K562 (cell line): ENCODE measurements around the gene NTN4. TPM values are rescaled to one million over a fixed set of nuclear protein-coding genes. Genes with fewer than 3 reads are reported as not detected.

Experiments
- ATAC-seq: fragments of 200-7000 bp; cut with Tn5 transposase; 3 replicates; pipeline ENCODE4 v1.9.1; 2020; ENCODE audit warnings: moderate library complexity
- BruUV-seq: library from RNA; stranded (reverse); fragments of 400-500 nt; replicated peaks from 2 replicates; lab custom pipeline; 2021; lab: Mats Ljungman, UMichigan
- CTCF ChIA-PET: fragments of 300-600 bp; formaldehyde crosslinking; extraction: SDS; loops from one replicate; lab custom pipeline; 2021; ENCODE audit warnings: low intra/inter-chr PET ratio; lab: Yijun Ruan, JAX
- POLR2A ChIA-PET: fragments of 300-600, 350-650 bp; sonication (Branson Sonifier 250); formaldehyde crosslinking; extraction: SDS; loops from one replicate; lab custom pipeline; 2021; ENCODE audit warnings: antibody characterized with exemption, inconsistent platforms; lab: Yijun Ruan, JAX
- DNase-seq, 4 experiments: peaks; one replicate each; pipeline versions ENCODE4 v3.0.0 to v3.0.0-alpha.2; 2011 to 2018; ENCODE audit warnings: low spot score in 3 of 4, mixed read lengths in 3 of 4; ENCODE audit errors: extremely low read depth in 1 of 4
- FAIRE-seq: peaks from 2 replicates; lab custom pipeline; 2011; peaks lifted over from hg19 to GRCh38; lab: Jason Lieb, UNC
- H2AFZ ChIP-seq: 2 replicates; pipeline ENCODE4 v1.6.0; 2011; ENCODE audit warnings: low read depth, low read length, control low read depth, inconsistent platforms
- H3K27ac ChIP-seq: fragments of 200-600 bp; 3 replicates; pipeline ENCODE4 v1.8.0; 2011; ENCODE audit warnings: low read depth, mild to moderate bottlenecking, control low read depth, inconsistent platforms, low read length, moderate library complexity, mixed read lengths; ENCODE audit errors: extremely low read depth
- H3K27me3 ChIP-seq, 2 experiments: fragments of 300-600 bp in 1 of 2; 2 replicates in 1 of 2; 3 replicates in 1 of 2; pipeline versions ENCODE4 v1.6.0 to v1.8.0; 2011; ENCODE audit warnings: inconsistent platforms in 2 of 2, low read length in 2 of 2, mild to moderate bottlenecking in 1 of 2, mixed read lengths in 1 of 2, moderate library complexity in 1 of 2; ENCODE audit not compliant: control insufficient read depth in 2 of 2, insufficient read depth in 2 of 2
- H3K36me3 ChIP-seq: fragments of 300-600 bp; 3 replicates; pipeline ENCODE4 v1.8.0; 2011; ENCODE audit warnings: mild to moderate bottlenecking, low read length, inconsistent platforms; ENCODE audit not compliant: control insufficient read depth, insufficient read depth
- H3K4me1 ChIP-seq, 2 experiments: fragments of 200-600 bp in 1 of 2; replicated peaks in 1 of 2; 2 replicates in 1 of 2; 3 replicates in 1 of 2; pipeline versions ENCODE4 v1.5.1 to v1.8.0; 2011; ENCODE audit warnings: inconsistent platforms in 2 of 2, low read length in 2 of 2, mild to moderate bottlenecking in 1 of 2, mixed read lengths in 1 of 2, moderate library complexity in 1 of 2; ENCODE audit not compliant: control insufficient read depth in 2 of 2, insufficient read depth in 2 of 2
- H3K4me2 ChIP-seq: 2 replicates; pipeline ENCODE4 v1.6.1; 2011; ENCODE audit warnings: low read length, control low read depth, inconsistent platforms, mixed read lengths; ENCODE audit not compliant: insufficient read depth
- H3K4me3 ChIP-seq: fragments of 200-600 bp; sonication (generic), shearing (Covaris generic); 2 replicates; pipeline ENCODE4 v1.5.1; 2016; ENCODE audit warnings: control low read depth, inconsistent platforms
- H3K79me2 ChIP-seq: fragments of 200-600 bp; 3 replicates; pipeline ENCODE4 v1.8.0; 2011; ENCODE audit warnings: low read length, inconsistent platforms; ENCODE audit not compliant: control insufficient read depth, insufficient read depth
- H3K9ac ChIP-seq, 2 experiments: 2 replicates each; pipeline versions ENCODE4 v1.6.0 to v1.6.1; 2011; ENCODE audit warnings: low read depth in 2 of 2, low read length in 2 of 2, control low read depth in 1 of 2, inconsistent platforms in 1 of 2, mild to moderate bottlenecking in 1 of 2, mixed read lengths in 1 of 2; ENCODE audit not compliant: insufficient read depth in 1 of 2
- H3K9me1 ChIP-seq: one replicate; pipeline ENCODE4 v1.6.0; 2011; ENCODE audit warnings: inconsistent platforms, mild to moderate bottlenecking, low read length, moderate library complexity; ENCODE audit not compliant: control insufficient read depth, insufficient read depth
- H3K9me3 ChIP-seq: replicated peaks from 2 replicates; pipeline ENCODE4 v1.5.1; 2011; ENCODE audit warnings: low read depth, low read length, inconsistent platforms; ENCODE audit not compliant: control insufficient read depth, insufficient read depth
- H4K20me1 ChIP-seq: replicated peaks from 2 replicates; pipeline ENCODE4 v1.6.1; 2011; ENCODE audit warnings: low read length, inconsistent platforms, mixed read lengths; ENCODE audit not compliant: control insufficient read depth, insufficient read depth
- CBX3 ChIP-seq, 2 experiments: IDR thresholded peaks; 1 replicate in 1 of 2; 2 replicates in 1 of 2; pipeline ENCODE4 v1.6.1; 2012; ENCODE audit warnings: inconsistent platforms in 2 of 2, low read length in 2 of 2, borderline replicate concordance in 1 of 2, control low read depth in 1 of 2
- CEBPG ChIP-seq, 3 experiments: fragments of 200-800 bp in 1 of 3; sonication (Bioruptor generic) in 1 of 3; sonication (generic) in 1 of 3; formaldehyde crosslinking in 1 of 3; IDR thresholded peaks in 2 of 3; conservative IDR thresholded peaks in 1 of 3; 2 replicates each; pipeline versions ENCODE4 v1.6.1 to v1.8.0; 2016 to 2022; ENCODE audit warnings: missing compliant biosample characterization in 2 of 3, missing genetic modification characterization in 2 of 3, mild to moderate bottlenecking in 1 of 3, missing genetic modification reagents in 1 of 3
- FOSL1 ChIP-seq: fragments of 200-800 bp; sonication (Bioruptor generic); conservative IDR thresholded peaks from 2 replicates; pipeline ENCODE4 v1.6.1; 2016; ENCODE audit warnings: missing genetic modification characterization, missing compliant biosample characterization
- JUND ChIP-seq, 2 experiments: IDR thresholded peaks; 2 replicates in 1 of 2; 3 replicates in 1 of 2; pipeline ENCODE4 v1.6.1; 2011; ENCODE audit warnings: borderline replicate concordance in 2 of 2, low read depth in 2 of 2, low read length in 2 of 2, improper control_type of control experiment in 1 of 2, missing biosample characterization in 1 of 2, missing genetic modification characterization in 1 of 2, missing genetic modification reagents in 1 of 2
- MCM2 ChIP-seq: fragments of 450-650 bp; IDR thresholded peaks from 2 replicates; pipeline ENCODE4 v1.6.1; 2017; ENCODE audit warnings: low read depth, mild to moderate bottlenecking
- in situ Hi-C: fragments of 300-500 bp; cut with MboI; formaldehyde crosslinking; loops from 4 replicates; pipeline ENCODE4 v1.15.0; 2018; ENCODE audit warnings: inconsistent platforms, mixed read lengths
- intact Hi-C: fragments of 100-400 bp; cut with micrococcal nuclease; formaldehyde crosslinking; loops from 2 replicates; pipeline ENCODE4 v1.14.2; 2022
- polyA plus RNA-seq, 8 experiments: library from polyadenylated mRNA; depleted of rRNA in 4 of 8; stranded (reverse) in 5 of 8; unstranded in 3 of 8; fragments of >200 nt; fragmentation: Nextera tagmentation in 2 of 8; fragmentation: Illumina TruSeq in 1 of 8; extraction: Ambion mirVana in 2 of 8; extraction: Trizol in 1 of 8; gene quantifications; 2 replicates each; pipeline versions ENCODE4 v1.2.1 to v1.2.3, GENCODE V29; 2011 to 2014; ENCODE audit warnings: inconsistent platforms in 1 of 8, missing spikeins in 1 of 8
- total RNA-seq, 7 experiments: library from RNA; depleted of rRNA in 6 of 7; stranded (reverse); fragments of >200 nt in 6 of 7; fragmentation: Illumina TruSeq in 2 of 7; extraction: Trizol in 2 of 7; gene quantifications; 2 replicates each; pipeline versions ENCODE4 v1.2.1 to v1.2.3, GENCODE V29; 2011 to 2021; ENCODE audit warnings: low replicate concordance in 1 of 7
- TF ChIP-seq, protein P1 (sequence below): fragments of 450-650 bp; formaldehyde crosslinking; IDR thresholded peaks from 2 replicates; pipeline ENCODE4 v1.4.0; 2022; ENCODE audit warnings: mild to moderate bottlenecking, moderate library complexity
- TF ChIP-seq, protein P2 (sequence below), 2 experiments: fragments of 450-650 bp in 1 of 2; sonication (generic) in 1 of 2; formaldehyde crosslinking in 1 of 2; IDR thresholded peaks in 1 of 2; conservative IDR thresholded peaks in 1 of 2; 2 replicates each; pipeline versions ENCODE4 v1.6.1 to v1.8.1; 2016 to 2023; ENCODE audit warnings: mild to moderate bottlenecking in 2 of 2, moderate library complexity in 2 of 2, inconsistent platforms in 1 of 2, missing genetic modification reagents in 1 of 2

The NTN4 gene
- total and polyA plus RNA-seq, 9 of the 15 experiments (the other 6 are each of a cell fraction or from before 2014, with no cell fraction given), result 0.13 TPM; not detected in 8

DNA sequence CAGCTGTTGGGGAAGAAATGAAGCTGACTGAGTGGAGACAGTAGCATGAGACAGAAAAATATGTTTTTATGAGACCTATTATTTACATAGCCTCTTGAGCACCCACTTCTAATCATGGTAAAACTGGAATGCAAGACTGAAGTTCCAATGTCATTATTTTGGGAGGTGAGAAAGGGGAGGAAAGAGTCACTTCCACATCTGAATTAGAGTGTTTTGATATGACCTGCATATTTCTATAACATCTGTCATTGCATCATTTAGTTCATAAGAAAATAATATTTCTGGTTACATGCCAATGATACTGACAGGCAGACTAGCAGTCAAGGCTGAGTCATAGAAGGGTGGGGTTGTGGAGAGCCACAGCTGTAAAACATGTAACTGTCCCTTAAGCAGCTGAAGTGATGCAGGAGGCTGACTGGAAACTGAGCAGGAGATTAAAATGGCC, 26.7 kb downstream of the NTN4 start:
- in situ Hi-C loops, result no loop called here
- CTCF ChIA-PET, result no interaction called here
- Histone ChIP-seq H3K79me2 (no peaks in the 10 kb centered on the region), H3K4me1 (no peaks in the 10 kb centered on the region), H3K27me3 (peaks cover 0 to 6% of the 10 kb centered on the region in 2 experiments; a peak in 2 of 5 replicates)
- no peak for TF ChIP-seq CBX3 (IDR thresholded peaks at IDR 0.05; ENCODE audit: borderline replicate concordance in 1 of 2, low read length in 2 of 2)
- no peak for TF ChIP-seq JUND (IDR thresholded peaks at IDR 0.05; ENCODE audit: borderline replicate concordance, low read depth, low read length)
- TF ChIP-seq JUND (tag; IDR thresholded peaks at IDR 0.05; ENCODE audit: borderline replicate concordance, low read depth, low read length), result peak; percentile 31; the same call in 1 of the 3 replicates
- TF ChIP-seq FOSL1, result peak; percentile 55
- TF ChIP-seq MCM2, result no peak
- TF ChIP-seq CEBPG (CRISPR knock-in tag; IDR thresholded peaks at IDR 0.05), result no peak
- TF ChIP-seq CEBPG (tag; conservative IDR thresholded peaks at IDR 0.05 in 1 of 2, IDR thresholded peaks at IDR 0.05 in 1 of 2), result 0 out of 4 replicates have a peak, but pooled peaks of 1 of the 2 experiments have one; percentile 16
- TF ChIP-seq, protein P1, sequence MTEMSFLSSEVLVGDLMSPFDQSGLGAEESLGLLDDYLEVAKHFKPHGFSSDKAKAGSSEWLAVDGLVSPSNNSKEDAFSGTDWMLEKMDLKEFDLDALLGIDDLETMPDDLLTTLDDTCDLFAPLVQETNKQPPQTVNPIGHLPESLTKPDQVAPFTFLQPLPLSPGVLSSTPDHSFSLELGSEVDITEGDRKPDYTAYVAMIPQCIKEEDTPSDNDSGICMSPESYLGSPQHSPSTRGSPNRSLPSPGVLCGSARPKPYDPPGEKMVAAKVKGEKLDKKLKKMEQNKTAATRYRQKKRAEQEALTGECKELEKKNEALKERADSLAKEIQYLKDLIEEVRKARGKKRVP, result 0 out of 2 replicates have a peak, but pooled peaks have one; percentile 22
- TF ChIP-seq, protein P2, sequence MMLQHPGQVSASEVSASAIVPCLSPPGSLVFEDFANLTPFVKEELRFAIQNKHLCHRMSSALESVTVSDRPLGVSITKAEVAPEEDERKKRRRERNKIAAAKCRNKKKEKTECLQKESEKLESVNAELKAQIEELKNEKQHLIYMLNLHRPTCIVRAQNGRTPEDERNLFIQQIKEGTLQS (IDR thresholded peaks at IDR 0.05), result peak; percentile 60
- TF ChIP-seq, protein P2 (CRISPR knock-in tag; conservative IDR thresholded peaks at IDR 0.05), result no peak
- TF ChIP-seq, all 486 proteins: peak for 5
- no peak for ATAC-seq
- no TSS peak for BruUV-seq
- Histone ChIP-seq H3K9ac (no peak overlapping the region), H3K9me1 (no peaks in the 10 kb centered on the region), H4K20me1 (no peaks in the 10 kb centered on the region; the same call in 1 of the 2 replicates), H3K9me3 (no peaks in the 10 kb centered on the region), H3K4me2 (no peak overlapping the region), H3K27ac (no peak overlapping the region), H2AFZ (no peak overlapping the region), H3K36me3 (no peaks in the 10 kb centered on the region), H3K4me3 (no peak overlapping the region)
- DNase-seq, result peak in 1 of 4 experiments; percentile 6
- POLR2A ChIA-PET, result no interaction called here
- FAIRE-seq, result no peak
- intact Hi-C loops, result no loop called here
